WTC11 (cell line): Measurements from ENCODE around the gene STK17A.

ENCODE experiments used
- CREB1 ChIP-seq: sonication (generic); formaldehyde crosslinking; IDR thresholded peaks from 2 replicates; pipeline ENCODE4 v1.8.0; 2023; ENCODE audit warnings: mild to moderate bottlenecking, missing genetic modification reagents
- FOXK1 ChIP-seq: sonication (generic); formaldehyde crosslinking; IDR thresholded peaks from 2 replicates; pipeline ENCODE4 v1.8.0; 2022; ENCODE audit warnings: mild to moderate bottlenecking, moderate library complexity, missing genetic modification reagents
- IRF2 ChIP-seq: sonication (generic); formaldehyde crosslinking; IDR thresholded peaks from 2 replicates; pipeline ENCODE4 v1.8.0; 2022; ENCODE audit warnings: low read depth, missing genetic modification reagents, borderline replicate concordance
- KAT7 ChIP-seq: sonication (generic); formaldehyde crosslinking; IDR thresholded peaks from 2 replicates; pipeline ENCODE4 v1.8.1; 2023; ENCODE audit warnings: missing genetic modification reagents, mild to moderate bottlenecking, borderline replicate concordance
- NFE2L1 ChIP-seq: sonication (generic); formaldehyde crosslinking; IDR thresholded peaks from 2 replicates; pipeline ENCODE4 v1.8.1; 2023; ENCODE audit warnings: missing genetic modification reagents
- NFYB ChIP-seq: sonication (generic); formaldehyde crosslinking; conservative IDR thresholded peaks from 2 replicates; pipeline ENCODE4 v1.8.0; 2022; ENCODE audit warnings: low read depth, missing genetic modification reagents
- PRRX2 ChIP-seq: fragments of 250-450 bp; sonication (Bioruptor Pico); IDR thresholded peaks from 2 replicates; pipeline ENCODE4 v1.8.0; 2021; ENCODE audit warnings: mild to moderate bottlenecking
- ZNF121 ChIP-seq: sonication (generic); formaldehyde crosslinking; IDR thresholded peaks from 2 replicates; pipeline ENCODE4 v1.8.0; 2023; ENCODE audit warnings: missing genetic modification reagents
- TF ChIP-seq, protein P1 (sequence below): fragments of 200-600 bp; IDR thresholded peaks from 2 replicates; pipeline ENCODE4 v1.8.0; 2022; ENCODE audit warnings: antibody characterized with exemption
- TF ChIP-seq, protein P2 (sequence below): sonication (generic); formaldehyde crosslinking; IDR thresholded peaks from 2 replicates; pipeline ENCODE4 v1.8.0; 2022; ENCODE audit warnings: missing genetic modification reagents
- TF ChIP-seq, protein P3 (sequence below): sonication (generic); formaldehyde crosslinking; IDR thresholded peaks from 2 replicates; pipeline ENCODE4 v1.8.1; 2023; ENCODE audit warnings: mild to moderate bottlenecking, missing genetic modification reagents

- TF ChIP-seq NFE2L1 (CRISPR knock-in tag) (no peak), ZNF121 (CRISPR knock-in tag) (no peak), CREB1 (no peak), KAT7 (CRISPR knock-in tag) (no peak), PRRX2 (CRISPR knock-in tag) (no peak), IRF2 (no peak), NFYB (CRISPR knock-in tag) (no peak), FOXK1 (CRISPR knock-in tag) (no peak)
- TF ChIP-seq, protein P1, sequence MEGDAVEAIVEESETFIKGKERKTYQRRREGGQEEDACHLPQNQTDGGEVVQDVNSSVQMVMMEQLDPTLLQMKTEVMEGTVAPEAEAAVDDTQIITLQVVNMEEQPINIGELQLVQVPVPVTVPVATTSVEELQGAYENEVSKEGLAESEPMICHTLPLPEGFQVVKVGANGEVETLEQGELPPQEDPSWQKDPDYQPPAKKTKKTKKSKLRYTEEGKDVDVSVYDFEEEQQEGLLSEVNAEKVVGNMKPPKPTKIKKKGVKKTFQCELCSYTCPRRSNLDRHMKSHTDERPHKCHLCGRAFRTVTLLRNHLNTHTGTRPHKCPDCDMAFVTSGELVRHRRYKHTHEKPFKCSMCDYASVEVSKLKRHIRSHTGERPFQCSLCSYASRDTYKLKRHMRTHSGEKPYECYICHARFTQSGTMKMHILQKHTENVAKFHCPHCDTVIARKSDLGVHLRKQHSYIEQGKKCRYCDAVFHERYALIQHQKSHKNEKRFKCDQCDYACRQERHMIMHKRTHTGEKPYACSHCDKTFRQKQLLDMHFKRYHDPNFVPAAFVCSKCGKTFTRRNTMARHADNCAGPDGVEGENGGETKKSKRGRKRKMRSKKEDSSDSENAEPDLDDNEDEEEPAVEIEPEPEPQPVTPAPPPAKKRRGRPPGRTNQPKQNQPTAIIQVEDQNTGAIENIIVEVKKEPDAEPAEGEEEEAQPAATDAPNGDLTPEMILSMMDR, result no peak
- TF ChIP-seq, protein P2, sequence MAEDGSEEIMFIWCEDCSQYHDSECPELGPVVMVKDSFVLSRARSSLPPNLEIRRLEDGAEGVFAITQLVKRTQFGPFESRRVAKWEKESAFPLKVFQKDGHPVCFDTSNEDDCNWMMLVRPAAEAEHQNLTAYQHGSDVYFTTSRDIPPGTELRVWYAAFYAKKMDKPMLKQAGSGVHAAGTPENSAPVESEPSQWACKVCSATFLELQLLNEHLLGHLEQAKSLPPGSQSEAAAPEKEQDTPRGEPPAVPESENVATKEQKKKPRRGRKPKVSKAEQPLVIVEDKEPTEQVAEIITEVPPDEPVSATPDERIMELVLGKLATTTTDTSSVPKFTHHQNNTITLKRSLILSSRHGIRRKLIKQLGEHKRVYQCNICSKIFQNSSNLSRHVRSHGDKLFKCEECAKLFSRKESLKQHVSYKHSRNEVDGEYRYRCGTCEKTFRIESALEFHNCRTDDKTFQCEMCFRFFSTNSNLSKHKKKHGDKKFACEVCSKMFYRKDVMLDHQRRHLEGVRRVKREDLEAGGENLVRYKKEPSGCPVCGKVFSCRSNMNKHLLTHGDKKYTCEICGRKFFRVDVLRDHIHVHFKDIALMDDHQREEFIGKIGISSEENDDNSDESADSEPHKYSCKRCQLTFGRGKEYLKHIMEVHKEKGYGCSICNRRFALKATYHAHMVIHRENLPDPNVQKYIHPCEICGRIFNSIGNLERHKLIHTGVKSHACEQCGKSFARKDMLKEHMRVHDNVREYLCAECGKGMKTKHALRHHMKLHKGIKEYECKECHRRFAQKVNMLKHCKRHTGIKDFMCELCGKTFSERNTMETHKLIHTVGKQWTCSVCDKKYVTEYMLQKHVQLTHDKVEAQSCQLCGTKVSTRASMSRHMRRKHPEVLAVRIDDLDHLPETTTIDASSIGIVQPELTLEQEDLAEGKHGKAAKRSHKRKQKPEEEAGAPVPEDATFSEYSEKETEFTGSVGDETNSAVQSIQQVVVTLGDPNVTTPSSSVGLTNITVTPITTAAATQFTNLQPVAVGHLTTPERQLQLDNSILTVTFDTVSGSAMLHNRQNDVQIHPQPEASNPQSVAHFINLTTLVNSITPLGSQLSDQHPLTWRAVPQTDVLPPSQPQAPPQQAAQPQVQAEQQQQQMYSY (CRISPR knock-in tag), result no peak
- TF ChIP-seq, protein P3, sequence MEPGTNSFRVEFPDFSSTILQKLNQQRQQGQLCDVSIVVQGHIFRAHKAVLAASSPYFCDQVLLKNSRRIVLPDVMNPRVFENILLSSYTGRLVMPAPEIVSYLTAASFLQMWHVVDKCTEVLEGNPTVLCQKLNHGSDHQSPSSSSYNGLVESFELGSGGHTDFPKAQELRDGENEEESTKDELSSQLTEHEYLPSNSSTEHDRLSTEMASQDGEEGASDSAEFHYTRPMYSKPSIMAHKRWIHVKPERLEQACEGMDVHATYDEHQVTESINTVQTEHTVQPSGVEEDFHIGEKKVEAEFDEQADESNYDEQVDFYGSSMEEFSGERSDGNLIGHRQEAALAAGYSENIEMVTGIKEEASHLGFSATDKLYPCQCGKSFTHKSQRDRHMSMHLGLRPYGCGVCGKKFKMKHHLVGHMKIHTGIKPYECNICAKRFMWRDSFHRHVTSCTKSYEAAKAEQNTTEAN, result no peak
Measured at GRCh38 chr7:43577485-43577951, 5.4 kb upstream of the STK17A start.
